Activated CD4-positive, CD25-positive, alpha-beta regulatory T cell treated with anti-CD3 and anti-CD28 coated beads, Interleukin-2, amount 50 U/mL, for 72 hours (primary cell): ENCODE data around the gene NOX3.
"Not testable (repeated sequence)": the region's sequence is repeated elsewhere in the genome, so short reads cannot be mapped to it uniquely, and the experiment has no call there.

Experiments used
- DNase-seq: peaks from one replicate; pipeline ENCODE4 v3.0.0; 2021

The NOX3 gene

GRCh38 chr6:155397172-155397705 lies 58.4 kb downstream of the NOX3 start:
- DNase-seq: no peak

GRCh38 chr6:155396605-155397004 lies 59.0 kb downstream of the NOX3 start:
- DNase-seq: no peak

- DNase-seq: no peak
These were observed 60.3 kb downstream of the NOX3 start for GRCh38 chr6:155395339-155395738.

- no peak for DNase-seq
These were observed 66.5 kb downstream of the NOX3 start for GRCh38 chr6:155389130-155389529.

- no peak for DNase-seq
These were observed 67.0 kb downstream of the NOX3 start for GRCh38 chr6:155388591-155388990.

- DNase-seq: no peak
These were observed 68.2 kb downstream of the NOX3 start for GRCh38 chr6:155387481-155387880.

GRCh38 chr6:155384321-155384952 lies 71.2 kb downstream of the NOX3 start:
- DNase-seq: no peak

GRCh38 chr6:155383913-155384312 lies 71.7 kb downstream of the NOX3 start:
- no peak for DNase-seq

GRCh38 chr6:155382338-155382685 lies 73.3 kb downstream of the NOX3 start:
- DNase-seq: no peak

GRCh38 chr6:155381673-155382337 lies 73.8 kb downstream of the NOX3 start:
- DNase-seq: no peak

GRCh38 chr6:155380666-155381332 lies 74.8 kb downstream of the NOX3 start:
- DNase-seq: no peak

GRCh38 chr6:155378724-155379123 lies 76.9 kb downstream of the NOX3 start:
- DNase-seq: no peak

- DNase-seq: no peak
These were observed 77.4 kb downstream of the NOX3 start for GRCh38 chr6:155378276-155378675.

GRCh38 chr6:155377061-155377460 lies 78.6 kb downstream of the NOX3 start:
- DNase-seq: no peak

GRCh38 chr6:155375801-155376200 lies 79.8 kb downstream of the NOX3 start:
- no peak for DNase-seq

- DNase-seq: no peak
These were observed 81.0 kb downstream of the NOX3 start for GRCh38 chr6:155374681-155375080.

- no peak for DNase-seq
These were observed 82.4 kb downstream of the NOX3 start for GRCh38 chr6:155373276-155373675.

GRCh38 chr6:155372256-155372655 lies 83.4 kb downstream of the NOX3 start:
- DNase-seq: no peak

- no peak for DNase-seq
These were observed 84.4 kb downstream of the NOX3 start for GRCh38 chr6:155371230-155371629.

- DNase-seq: no peak
These were observed 89.3 kb downstream of the NOX3 start for GRCh38 chr6:155366325-155366724.

GRCh38 chr6:155364844-155365437 lies 90.7 kb downstream of the NOX3 start:
- no peak for DNase-seq

GRCh38 chr6:155364021-155364420 lies 91.6 kb downstream of the NOX3 start:
- DNase-seq: not testable (repeated sequence)

GRCh38 chr6:155362968-155363632 lies 92.5 kb downstream of the NOX3 start:
- not testable (repeated sequence) for DNase-seq
